Measurements from ENCODE around the gene SLC66A2.
A peak's percentile ranks its signal among the peaks of the same experiment; 100 is the strongest.

Gene SLC66A2

DNA sequence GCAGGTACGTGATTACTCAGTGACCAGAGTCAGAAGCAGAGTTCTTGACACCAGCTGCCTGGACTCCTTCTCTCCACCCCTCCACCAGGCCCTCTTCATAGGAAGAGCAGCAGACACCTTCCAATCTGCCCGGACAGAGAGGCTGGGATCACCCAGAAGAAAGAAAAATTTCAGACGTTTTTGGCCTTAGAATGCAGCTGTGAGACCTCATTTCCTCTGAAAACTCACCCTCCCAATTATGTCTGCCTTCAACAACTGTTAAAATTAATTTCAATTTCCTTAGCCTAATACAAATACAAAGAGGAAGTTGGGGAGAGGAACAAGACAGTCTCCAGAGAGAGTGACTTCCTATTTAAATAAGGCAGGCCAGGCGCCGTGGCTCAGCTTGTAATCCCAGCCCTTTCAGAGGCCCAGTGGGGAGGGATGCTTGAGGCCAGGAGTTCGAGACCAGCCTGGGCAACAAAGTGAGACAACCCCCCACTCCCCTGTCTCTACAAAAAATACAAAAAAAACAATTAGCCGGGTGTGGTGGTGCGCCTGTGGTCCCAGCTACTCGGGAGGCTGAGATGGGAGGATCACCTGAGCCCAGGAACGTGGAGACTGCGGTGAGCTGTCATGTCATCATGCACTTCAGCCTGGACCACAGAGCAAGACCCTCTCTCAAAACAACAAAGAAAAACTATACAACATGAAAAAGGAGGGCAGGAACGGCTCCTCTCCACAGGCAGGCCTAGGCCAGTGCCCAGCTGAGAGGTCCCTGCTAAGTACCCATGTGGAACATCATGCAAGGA lies 1.6 kb downstream of the SLC66A2 start:
- peak; percentile 96 for DNase-seq

DNA sequence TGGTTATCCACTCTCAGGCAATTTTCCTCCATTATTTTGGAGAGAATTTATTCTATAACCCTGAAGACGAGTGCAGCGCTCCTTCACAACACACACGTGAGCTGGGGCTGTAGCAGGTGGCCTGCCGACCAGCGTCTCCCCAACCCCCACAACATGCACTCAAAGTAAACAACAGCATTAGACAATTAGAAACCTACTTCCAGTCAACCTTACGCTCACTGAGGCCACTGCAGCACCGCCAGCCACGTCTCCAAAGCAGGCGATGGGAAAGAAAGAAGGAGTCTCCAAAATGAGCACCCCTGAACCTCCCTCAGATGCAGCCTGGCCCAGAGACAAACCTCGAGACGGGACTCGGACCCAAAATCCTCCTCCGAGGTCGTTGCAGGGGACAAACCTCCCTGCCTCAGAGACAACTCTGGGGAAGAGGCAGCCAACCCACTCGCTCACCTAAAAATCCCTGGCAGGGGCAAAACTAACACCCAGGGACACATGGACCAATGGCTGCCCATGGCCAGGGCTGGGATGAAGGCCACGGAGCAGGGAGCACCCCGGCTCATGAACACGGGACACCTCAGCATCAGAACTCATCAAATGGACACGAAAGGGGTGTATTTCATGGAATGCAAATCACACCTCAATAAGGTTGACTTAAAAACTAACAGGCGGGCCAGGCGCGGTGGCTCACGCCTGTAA lies 2.6 kb downstream of the SLC66A2 start:
- no peak for DNase-seq

DNA sequence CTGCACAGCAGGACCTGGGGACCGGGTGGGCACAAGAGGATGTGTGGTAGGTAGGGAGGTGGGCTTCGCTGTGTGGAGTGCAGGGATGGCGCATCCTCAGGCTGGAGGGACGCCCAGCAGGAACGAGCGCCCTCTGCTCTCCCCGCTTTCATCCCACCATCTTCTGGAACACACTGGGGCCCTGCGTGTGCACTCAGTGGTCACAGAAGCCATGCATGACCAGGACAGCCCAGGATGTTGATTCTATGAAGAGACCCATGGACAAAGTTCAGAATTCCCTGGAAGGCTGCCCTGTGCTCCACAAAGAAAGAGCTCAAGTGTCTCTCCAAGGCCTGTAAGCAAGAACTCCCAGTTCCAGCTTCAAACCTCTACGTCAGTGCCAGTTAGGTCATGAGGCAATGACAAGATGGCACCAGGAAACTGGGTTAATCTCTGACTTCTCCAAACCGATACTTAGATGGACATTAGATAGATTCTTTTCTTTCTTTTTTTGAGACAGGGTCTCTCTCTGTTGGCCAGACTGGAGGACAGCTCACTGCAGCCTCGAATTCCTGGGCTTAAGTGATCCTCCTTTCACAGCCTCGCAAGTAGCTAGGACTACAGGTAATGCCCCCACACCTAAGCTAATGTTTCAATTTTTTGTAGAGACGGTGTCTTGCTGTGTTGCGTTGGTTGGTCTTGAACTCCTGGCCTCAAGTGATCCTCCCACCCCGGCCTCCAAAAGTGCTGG lies 3.4 kb downstream of the SLC66A2 start:
- no peak for DNase-seq

DNA sequence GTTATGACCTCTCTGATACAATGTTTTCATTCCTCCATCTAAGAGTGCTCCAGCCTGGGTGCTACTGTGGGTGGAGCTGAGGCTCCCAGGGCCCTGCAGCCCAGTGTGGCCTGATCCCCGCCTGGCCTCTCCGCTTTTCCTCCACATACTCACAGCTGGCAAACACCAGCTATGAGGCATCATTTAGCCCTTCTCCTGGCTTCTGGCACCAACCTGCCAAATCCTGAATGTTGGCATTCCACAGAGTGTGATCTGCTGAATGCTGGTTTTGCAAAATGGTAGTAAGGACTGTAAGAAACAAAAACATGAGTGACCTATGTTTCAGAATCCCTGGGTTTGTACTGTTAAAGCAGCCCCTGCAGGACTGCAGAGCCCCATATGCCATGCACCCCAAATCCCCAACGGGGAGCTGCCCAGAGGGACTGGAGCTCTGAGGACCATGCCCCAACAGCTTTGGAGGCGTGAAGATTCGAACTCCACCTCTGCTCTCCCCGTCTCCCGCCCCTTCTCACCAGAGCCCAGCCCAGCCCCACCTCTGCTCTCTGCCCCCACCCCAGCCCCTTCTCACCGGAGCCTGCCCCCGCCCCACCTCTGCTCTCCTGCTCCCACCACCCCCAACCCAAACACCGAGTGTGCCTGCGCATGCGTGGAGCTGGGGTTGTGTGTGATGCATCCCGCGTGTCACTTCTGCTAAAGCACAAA lies 4.2 kb downstream of the SLC66A2 start:
- DNase-seq: no peak

DNA sequence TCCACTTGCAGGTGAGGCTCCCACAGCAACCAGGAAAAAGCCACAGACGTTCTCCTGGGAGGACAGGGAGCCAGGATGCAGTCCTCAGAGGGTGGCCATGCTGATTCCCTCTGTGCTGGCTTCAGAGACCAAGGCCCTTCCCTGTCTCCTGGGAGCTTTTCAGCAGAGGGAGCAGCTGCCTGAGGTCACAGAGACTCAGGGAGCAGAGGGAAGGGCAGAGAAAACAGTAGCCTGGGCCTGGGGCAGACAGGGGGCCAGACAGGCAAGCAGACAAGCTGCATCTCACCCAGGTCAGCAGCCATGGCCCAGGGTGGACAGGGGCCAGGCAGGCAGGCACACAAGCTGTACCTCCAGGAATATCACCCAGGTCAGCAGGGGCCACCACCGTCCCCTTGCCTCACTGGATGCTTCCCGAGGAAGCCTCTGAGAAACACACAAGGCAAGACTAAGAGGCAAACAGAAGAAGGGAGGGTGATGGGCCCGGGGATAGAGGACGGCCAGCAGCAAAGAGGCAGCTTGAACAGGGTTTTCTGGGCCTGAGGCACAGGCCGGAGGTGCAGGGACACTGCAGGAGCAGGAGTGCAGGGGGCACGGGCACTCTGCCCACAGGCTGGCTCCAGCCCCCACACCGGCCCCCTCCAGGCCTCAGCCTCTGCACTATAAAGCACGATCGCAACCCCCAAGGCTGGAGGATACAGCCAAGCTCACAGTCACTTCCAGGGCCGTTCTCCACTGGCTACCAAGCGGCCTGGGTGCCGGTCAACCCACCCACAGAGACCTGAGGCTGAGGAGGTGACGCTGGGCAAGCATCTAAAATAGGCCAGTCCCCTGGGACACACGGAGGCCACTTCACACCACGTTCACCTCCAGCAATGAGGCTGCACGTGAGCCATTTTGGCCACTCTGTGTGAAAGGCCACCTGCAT lies 6.1 kb downstream of the SLC66A2 start:
- no peak for DNase-seq

DNA sequence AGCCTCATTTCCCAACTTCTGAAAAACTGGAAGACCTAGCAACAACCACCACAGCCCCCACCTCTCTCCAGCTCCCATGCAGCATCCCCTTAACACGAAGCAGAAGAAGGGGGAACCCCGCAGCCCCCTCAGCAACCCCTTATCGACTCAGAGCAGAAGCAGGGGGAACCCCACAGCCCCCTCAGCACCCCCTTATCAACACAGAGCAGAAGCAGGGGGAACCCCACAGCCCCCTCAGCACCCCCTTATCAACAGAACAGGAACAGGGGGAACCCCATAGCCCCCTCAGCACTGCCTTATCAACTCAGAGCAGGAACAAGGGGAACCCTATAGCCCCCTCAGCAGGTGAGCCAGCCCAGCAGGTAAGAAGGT lies 6.7 kb downstream of the SLC66A2 start:
- DNase-seq: no peak

DNA sequence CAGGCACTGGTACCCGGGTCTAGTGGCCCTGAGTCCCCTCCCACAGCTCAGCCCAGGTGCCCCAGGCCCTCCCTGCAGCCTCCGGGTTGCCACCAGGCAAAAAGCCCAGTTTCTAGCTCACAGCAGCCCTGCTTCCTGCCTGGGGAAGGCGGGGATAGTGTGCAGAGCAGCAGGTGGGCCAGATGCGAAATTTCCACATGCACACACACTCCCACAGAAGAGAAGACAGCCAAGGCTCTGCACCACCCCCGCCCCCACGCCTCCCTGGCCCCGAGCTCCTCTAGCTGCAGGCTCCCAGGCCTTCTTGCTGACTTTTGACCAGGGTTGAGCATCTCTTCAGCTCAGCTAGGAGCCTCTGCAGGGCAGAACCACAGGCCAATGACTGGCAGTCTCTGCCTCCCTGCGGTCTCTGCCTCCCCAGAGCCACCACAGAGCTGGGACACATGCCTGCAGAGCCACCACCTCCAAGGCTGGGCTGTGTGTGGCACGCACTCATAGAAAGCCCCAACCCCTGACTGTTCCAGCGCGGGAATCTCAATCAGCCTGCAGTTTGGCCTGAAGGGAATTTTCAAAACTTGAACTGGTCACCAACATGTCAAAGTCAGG lies 7.2 kb downstream of the SLC66A2 start:
- no peak for DNase-seq

DNA sequence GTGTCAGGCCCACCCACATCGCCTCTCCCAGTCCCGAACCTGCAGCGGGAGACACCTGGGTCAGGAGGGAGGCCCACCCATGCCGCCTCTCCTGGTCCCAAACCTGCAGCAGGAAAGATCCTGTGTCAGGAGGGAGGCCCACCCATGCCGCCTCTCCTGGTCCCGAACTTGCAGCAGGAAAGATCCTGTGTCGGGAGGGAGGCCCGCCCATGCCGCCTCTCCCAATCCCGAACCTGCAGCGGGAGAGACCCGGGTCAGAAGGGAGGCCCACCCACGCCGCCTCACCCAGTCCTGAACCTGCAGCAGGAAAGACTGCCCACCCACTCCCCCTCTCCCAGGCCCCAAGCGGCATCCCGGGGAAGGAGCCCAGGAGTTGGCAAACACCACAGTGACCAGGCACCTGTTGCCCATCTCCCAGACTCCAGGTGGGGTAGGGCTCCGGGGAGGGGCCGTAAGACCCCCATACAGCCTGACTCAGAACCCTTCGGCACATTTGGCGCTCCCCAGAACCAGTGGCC lies 7.8 kb downstream of the SLC66A2 start:
- DNase-seq: no peak

DNA sequence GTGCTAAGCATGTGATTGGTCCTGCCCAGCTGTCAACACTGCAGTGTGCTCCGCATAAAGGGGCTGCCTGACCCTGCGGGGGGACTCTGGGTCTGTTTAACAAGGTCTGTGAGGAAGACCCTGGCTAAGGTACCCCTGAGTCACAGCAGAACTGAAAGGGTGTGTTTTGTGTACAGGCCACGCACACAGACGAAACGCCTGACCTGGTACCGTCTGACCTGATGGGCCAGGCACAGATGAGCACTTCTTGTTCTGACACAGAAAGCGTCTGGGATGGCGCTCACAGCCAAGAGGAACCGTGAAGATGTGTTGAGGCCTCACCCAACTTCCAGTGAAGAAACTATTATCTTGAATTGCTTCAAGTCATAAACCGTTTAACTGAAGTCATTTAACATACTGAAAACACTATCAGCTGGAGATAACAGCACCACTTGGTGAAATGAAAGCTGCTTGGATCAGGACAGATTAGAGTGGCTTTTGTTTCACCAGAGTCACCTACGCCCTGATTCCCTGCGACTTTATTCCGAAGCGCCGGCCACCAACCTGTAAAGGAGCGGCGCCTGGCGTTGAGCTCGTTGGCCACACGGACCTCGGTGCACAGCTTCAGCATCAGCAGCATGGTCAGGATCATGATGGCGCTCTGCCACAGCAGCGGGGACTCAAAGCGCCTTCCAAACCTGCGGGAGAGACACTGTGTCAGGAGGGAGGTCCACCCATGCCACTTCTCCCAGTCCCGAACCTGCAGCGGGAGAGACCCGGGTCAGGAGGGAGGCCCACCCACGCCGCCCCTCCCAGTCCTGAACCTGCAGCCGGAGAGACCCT lies 8.5 kb downstream of the SLC66A2 start:
- DNase-seq: no peak

DNA sequence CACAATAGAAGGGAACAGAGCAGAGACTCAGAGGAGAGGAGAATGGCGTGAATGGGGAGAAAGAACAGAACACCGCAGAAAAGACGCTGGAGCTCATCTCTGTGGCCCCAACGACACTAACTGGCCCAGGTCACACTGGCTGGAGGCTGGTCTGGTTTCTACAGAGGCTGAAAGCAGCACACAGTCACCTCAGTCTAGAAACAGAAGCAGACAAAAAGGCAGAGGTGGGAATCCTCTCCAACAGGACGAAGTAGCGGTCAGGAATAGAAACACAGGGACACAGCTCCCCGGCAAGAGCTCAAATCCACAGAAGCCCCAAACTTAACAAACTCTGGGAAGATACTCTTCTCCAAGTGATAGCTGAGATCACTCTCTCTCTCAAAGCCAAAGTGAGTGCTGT lies 9.2 kb downstream of the SLC66A2 start:
- no peak for DNase-seq

DNA sequence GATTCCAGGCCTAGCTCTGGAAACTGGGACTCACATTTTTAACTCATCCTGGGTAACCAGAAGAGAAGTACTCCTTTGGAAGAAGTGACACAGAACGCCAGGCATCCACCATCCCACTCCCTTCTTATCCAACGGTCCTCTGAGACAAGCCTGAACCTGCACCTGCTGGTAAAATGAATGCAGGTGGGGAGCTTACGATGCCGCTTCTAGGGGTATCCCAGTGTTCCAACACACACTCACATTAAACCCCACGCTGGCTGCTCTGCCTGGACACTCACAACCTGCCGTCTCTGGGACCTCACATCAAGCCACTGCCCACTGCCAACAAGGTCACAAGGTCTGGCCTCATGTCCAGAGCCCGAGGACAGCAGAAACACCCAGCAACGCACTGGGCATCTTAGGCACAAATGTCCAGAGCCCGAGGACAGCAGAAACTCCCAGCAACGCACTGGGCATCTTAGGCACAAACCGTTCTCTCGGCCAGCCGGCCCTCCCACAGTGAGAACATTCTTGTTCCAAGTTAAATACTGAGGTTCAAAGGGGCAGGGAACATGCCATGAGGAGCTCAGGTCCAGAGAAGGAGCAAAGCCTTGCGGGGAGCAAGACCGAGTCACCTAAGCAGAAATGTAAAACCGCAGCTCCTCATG lies 9.9 kb downstream of the SLC66A2 start:
- DNase-seq: no peak

DNA sequence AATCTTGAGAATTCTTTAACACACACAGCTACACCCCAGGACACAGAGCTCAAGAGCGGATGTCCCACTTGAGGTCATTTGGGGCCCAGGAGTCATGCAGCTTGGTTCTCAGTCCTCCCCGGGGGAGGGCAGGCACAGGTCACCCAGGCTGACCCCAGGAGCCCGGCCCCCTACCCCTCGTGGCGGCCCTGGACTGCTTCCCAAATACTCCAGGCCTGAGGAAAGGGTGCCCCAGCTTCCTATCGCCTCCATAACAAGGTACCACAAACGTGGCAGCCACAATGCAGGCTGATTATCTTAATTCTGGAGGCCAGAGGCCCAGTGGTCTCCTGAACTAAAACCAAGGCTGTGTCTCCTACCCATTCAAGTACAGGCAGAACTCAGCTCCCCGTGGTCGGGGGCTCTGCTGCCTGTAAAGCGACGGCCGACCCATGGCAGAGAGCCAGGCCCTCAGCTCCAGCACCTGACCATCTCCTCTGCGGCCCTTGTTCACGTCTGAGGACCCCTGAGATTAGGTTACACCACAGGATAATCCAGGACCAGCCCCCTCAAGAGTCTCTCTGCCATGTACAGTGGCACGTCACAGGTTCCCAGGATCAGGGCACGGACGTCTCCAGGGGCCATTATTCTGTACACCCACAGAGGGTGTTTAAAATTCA lies 10.5 kb downstream of the SLC66A2 start:
- DNase-seq: no peak

DNA sequence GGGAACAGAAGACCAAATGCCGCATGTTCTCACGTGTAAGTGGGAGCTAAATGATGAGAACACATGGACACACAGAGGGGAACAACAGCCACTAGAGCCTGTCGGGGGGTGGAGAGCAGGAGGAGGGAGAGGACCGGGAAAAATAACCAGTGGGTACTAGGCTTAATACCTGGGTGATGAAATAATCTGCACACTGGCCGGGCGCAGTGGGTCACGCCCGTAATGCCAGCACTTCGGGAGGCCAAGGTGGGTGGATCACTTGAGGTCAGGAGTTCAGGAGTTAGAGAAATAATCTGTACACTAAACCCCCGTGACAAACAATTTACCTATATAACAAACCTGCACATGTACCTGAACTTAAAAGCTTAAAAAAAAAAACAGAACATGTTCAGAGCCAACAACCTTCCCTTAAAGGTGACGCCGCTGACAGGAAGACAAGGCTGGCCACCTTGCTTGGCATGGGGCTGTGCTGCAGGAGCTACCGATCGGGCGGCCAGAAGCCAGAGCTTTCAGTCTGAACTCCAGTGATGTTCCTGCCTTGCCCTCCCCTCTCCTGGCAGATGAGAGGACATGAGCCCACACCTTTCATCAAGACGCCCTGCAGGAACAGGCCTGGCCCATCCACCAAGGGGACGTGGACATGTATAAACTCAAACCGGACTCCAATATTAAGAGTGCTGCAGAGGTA lies 11.2 kb downstream of the SLC66A2 start:
- no peak for DNase-seq

DNA sequence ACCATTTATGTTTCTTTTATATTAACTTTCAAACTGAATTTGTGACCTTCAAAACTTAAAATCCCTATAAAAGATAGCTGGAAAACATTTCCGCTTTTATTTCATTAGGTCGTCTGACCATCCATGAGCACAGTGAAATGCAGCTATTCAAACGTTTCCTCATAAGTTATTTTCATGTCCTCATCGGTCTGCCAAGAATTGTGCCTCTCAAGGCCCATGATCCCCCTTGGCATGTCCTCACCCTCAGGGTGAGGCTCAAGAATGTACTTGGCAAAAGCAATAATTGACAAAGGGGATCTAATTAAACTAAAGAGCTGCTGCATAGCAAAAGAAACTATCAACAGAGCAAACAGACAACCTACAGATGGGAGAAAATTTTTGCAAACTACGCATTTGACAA lies 12.4 kb downstream of the SLC66A2 start:
- DNase-seq: no peak

DNA sequence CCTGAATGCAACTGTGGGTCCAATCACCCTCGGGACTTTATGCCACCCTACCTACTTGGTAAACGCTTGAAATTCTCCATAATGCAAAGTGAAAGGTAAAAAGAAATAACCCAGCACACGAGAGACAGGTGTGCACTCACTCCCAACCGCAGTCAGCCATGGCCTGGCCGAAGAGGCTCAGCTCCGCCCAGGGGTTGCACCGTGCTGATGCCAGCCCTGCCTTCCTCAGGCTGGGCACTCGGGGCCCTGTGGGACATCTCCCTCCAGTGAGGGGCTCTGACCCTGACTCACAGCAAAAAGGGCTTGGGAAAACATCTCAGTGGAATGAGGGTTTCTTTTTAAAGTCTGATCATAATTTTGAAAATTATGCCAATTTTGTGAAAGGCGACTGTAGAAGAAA lies 13.3 kb downstream of the SLC66A2 start:
- no peak for DNase-seq

DNA sequence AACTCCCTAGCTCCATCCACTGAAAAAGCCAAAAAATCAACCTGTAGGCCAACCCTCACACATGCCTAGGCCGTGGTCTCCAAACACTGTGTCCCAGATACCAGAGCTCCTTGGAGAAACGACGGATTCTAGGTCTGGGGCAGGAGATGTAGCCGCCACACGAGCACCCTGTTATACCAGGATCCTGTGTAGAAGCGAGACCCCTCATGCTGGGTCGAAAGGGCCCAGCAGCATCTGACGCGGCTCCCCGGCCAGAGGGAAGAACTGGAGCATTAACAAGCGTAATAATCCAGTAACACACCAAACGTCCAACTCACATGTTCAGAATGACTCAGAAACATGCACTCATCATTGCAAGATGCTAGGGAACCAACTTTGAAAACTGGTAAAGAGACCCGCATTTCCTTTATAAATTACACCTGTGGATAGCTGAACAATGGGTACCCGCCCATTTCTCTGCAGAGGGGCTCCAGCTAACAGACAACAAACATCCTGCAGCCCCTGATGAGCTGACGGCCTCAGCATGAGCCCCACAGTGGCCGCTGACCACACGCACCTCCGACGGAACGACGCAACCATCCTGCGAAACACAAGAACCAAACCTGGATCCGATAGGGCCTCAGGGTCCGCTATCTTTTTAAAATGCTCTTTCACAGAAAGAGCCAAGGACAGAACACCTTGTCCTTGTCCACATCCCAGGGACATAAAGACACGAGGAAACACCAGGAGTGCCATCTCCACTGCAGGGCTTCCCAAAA lies 14.2 kb downstream of the SLC66A2 start:
- no peak for DNase-seq

DNA sequence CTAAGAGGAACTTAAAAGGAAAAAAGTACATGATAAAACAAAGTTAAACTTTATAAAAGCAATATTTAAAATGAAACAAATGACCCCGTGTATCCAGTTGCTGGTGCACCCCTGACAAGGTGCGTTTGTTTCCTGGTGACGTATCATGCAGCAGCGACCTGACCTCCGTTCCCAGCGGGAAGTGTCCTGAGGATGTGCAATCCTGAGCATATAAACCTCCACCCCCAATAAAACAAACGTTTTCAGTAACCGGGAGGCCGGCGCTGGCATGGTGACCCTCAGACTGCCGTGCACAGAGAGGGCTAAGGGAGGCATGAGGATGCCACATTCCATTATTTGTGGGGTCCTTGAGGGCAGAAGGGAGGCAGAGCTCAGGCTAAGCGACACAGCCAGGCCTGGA lies 14.8 kb downstream of the SLC66A2 start:
- no peak for DNase-seq

DNA sequence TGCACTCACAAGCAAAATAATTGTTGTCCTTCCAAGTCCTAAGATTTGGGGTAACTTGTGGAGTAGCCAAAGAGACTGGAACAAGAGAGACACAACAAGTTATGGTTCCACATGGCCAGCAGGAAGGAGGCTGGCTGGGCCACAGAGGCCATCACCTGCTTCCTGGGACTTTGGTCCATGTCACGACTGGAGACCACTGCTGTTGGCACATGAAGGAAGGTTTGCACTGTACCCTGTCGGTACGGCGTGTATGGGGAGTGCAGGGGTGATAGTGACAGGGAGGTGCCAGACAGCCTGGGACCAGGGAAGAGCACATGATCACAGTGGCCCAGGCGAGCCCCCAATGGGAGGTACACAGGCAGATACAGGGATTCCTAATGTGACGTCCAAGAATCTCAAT lies 15.5 kb downstream of the SLC66A2 start:
- no peak for DNase-seq
